ENCODE measurements around the gene LSMEM2.
A peak's percentile ranks its signal among the peaks of the same experiment; 100 is the strongest.
"Not testable (repeated sequence)": the region's sequence is repeated elsewhere in the genome, so short reads cannot be mapped to it uniquely, and the experiment has no call there.

LSMEM2 gene

GRCh38 chr3:50312041-50312440 lies 33.2 kb downstream of the LSMEM2 start:
- H2BK12ac ChIP-seq (ENCODE audit: low read length); H2BK120ac ChIP-seq (ENCODE audit: insufficient read depth, low read length, poor library complexity); H3K4me1 ChIP-seq (ENCODE audit: control insufficient read depth in 1 of 2, insufficient read depth in 2 of 2, low read length in 2 of 2); H3K79me2 ChIP-seq (ENCODE audit: control insufficient read depth, insufficient read depth, low read length, poor library complexity); H3K9ac ChIP-seq (ENCODE audit: low read length); H3K27ac ChIP-seq (ENCODE audit: low read depth, low read length); H4K8ac ChIP-seq (ENCODE audit: low read depth, low read length); H4K91ac ChIP-seq (ENCODE audit: low read depth, low read length); DNase-seq; H3K36me3 ChIP-seq (ENCODE audit: control insufficient read depth in 1 of 2, insufficient read depth in 2 of 2, low read length in 2 of 2); H3K4me2 ChIP-seq (ENCODE audit: low read length); H3K79me1 ChIP-seq (ENCODE audit: low read length); H3K4ac ChIP-seq (ENCODE audit: low read depth, low read length); H3K4me3 ChIP-seq (ENCODE audit: low read depth, low read length); H3K23ac ChIP-seq (ENCODE audit: low read length); H2BK5ac ChIP-seq (ENCODE audit: low read depth, low read length, poor library complexity); H3K9me3 ChIP-seq (ENCODE audit: insufficient read depth, low read depth, low read length); H3K14ac ChIP-seq (ENCODE audit: low read length); H2AK5ac ChIP-seq (ENCODE audit: low read length); H2AFZ ChIP-seq (ENCODE audit: insufficient read depth, low read length, poor library complexity); H3K18ac ChIP-seq (ENCODE audit: low read length); H4K12ac ChIP-seq (ENCODE audit: low read depth, low read length); H3K27me3 ChIP-seq (ENCODE audit: insufficient read depth, low read length): not testable (repeated sequence)
- WGBS (ENCODE audit: extremely low coverage, insufficient coverage, insufficient read length): no CpG with 5 or more reads among the region's 32 CpGs

DNA sequence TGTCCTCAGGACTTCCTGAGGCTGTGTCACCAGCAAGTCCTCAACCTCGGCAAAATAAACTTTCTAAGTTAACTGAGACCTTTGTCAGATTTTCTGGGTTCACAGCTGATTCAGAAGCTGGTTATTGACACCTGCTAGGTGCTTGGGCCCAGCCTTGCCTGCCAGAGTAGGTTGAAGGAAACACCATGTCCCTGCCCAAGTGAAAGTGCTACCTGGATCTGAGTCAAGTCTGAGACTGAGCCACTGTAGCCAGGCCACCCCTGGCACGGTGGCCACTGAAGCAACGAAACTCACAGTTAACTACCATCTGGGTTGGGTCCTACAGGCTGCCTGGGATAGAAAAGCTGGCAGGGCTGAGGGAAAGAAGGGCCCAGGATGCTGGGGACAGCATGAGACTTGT lies 35.5 kb downstream of the LSMEM2 start:
- Histone ChIP-seq H4K91ac (ENCODE audit: low read depth, low read length) (no peak overlapping the region), H4K12ac (ENCODE audit: low read depth, low read length) (no peak overlapping the region), H3K27ac (ENCODE audit: low read depth, low read length) (no peak overlapping the region), H3K79me2 (ENCODE audit: control insufficient read depth, insufficient read depth, low read length, poor library complexity) (no peaks in the 10 kb centered on the region), H3K9ac (ENCODE audit: low read length) (no peak overlapping the region), H3K14ac (ENCODE audit: low read length) (no peak overlapping the region), H3K18ac (ENCODE audit: low read length) (no peak overlapping the region), H3K4me2 (ENCODE audit: low read length) (no peak overlapping the region), H2AK5ac (ENCODE audit: low read length) (no peak overlapping the region), H4K8ac (ENCODE audit: low read depth, low read length) (no peak overlapping the region), H3K4me3 (ENCODE audit: low read depth, low read length) (no peak overlapping the region), H3K23ac (ENCODE audit: low read length) (no peak overlapping the region), H2AFZ (ENCODE audit: insufficient read depth, low read length, poor library complexity) (no peak overlapping the region), H3K4me1 (ENCODE audit: control insufficient read depth in 1 of 2, insufficient read depth in 2 of 2, low read length in 2 of 2) (peaks cover 18 to 19% of the 10 kb centered on the region in 2 experiments), H3K79me1 (ENCODE audit: low read length) (no peaks in the 10 kb centered on the region), H2BK5ac (ENCODE audit: low read depth, low read length, poor library complexity) (no peak overlapping the region), H3K4ac (ENCODE audit: low read depth, low read length) (no peak overlapping the region), H3K27me3 (ENCODE audit: insufficient read depth, low read length) (no peaks in the 10 kb centered on the region), H3K9me3 (ENCODE audit: insufficient read depth, low read depth, low read length) (peaks cover 2% of the 10 kb centered on the region), H3K36me3 (ENCODE audit: control insufficient read depth in 1 of 2, insufficient read depth in 2 of 2, low read length in 2 of 2) (peaks cover 24% of the 10 kb centered on the region in 2 experiments), H2BK12ac (ENCODE audit: low read length) (no peak overlapping the region), H2BK120ac (ENCODE audit: insufficient read depth, low read length, poor library complexity) (no peak overlapping the region)
- no peak for DNase-seq
- WGBS (ENCODE audit: extremely low coverage, insufficient coverage, insufficient read length): no CpG with 5 or more reads among the region's 3 CpGs

GRCh38 chr3:50314816-50315215 lies 35.9 kb downstream of the LSMEM2 start:
- Histone ChIP-seq H2BK12ac (ENCODE audit: low read length) (no peak overlapping the region), H2AK5ac (ENCODE audit: low read length) (no peak overlapping the region), H3K79me2 (ENCODE audit: control insufficient read depth, insufficient read depth, low read length, poor library complexity) (no peaks in the 10 kb centered on the region), H3K4ac (ENCODE audit: low read depth, low read length) (no peak overlapping the region), H4K8ac (ENCODE audit: low read depth, low read length) (no peak overlapping the region), H3K18ac (ENCODE audit: low read length) (no peak overlapping the region), H2BK5ac (ENCODE audit: low read depth, low read length, poor library complexity) (no peak overlapping the region), H3K27me3 (ENCODE audit: insufficient read depth, low read length) (no peaks in the 10 kb centered on the region), H3K4me2 (ENCODE audit: low read length) (no peak overlapping the region), H3K27ac (ENCODE audit: low read depth, low read length) (no peak overlapping the region), H4K12ac (ENCODE audit: low read depth, low read length) (no peak overlapping the region), H3K14ac (ENCODE audit: low read length) (no peak overlapping the region), H3K9me3 (ENCODE audit: insufficient read depth, low read depth, low read length) (peaks cover 2% of the 10 kb centered on the region), H3K36me3 (ENCODE audit: control insufficient read depth in 1 of 2, insufficient read depth in 2 of 2, low read length in 2 of 2) (peaks cover 27% of the 10 kb centered on the region in 2 experiments), H4K91ac (ENCODE audit: low read depth, low read length) (no peak overlapping the region), H3K9ac (ENCODE audit: low read length) (no peak overlapping the region), H2AFZ (ENCODE audit: insufficient read depth, low read length, poor library complexity) (no peak overlapping the region), H3K79me1 (ENCODE audit: low read length) (no peaks in the 10 kb centered on the region), H3K4me1 (ENCODE audit: control insufficient read depth in 1 of 2, insufficient read depth in 2 of 2, low read length in 2 of 2) (peaks cover 20 to 21% of the 10 kb centered on the region in 2 experiments), H3K23ac (ENCODE audit: low read length) (no peak overlapping the region), H3K4me3 (ENCODE audit: low read depth, low read length) (no peak overlapping the region), H2BK120ac (ENCODE audit: insufficient read depth, low read length, poor library complexity) (no peak overlapping the region)
- no peak for DNase-seq
- no CpG with 5 or more reads among the region's 4 CpGs for WGBS (ENCODE audit: extremely low coverage, insufficient coverage, insufficient read length)

- H3K4ac ChIP-seq (ENCODE audit: low read depth, low read length): no peak overlapping the region
- no peak overlapping the region for H2AK5ac ChIP-seq (ENCODE audit: low read length)
- H4K12ac ChIP-seq (ENCODE audit: low read depth, low read length): no peak overlapping the region
- H3K23ac ChIP-seq (ENCODE audit: low read length): no peak overlapping the region
- no peak overlapping the region for H2BK12ac ChIP-seq (ENCODE audit: low read length)
- peak overlapping the region; percentile 31 for H3K18ac ChIP-seq (ENCODE audit: low read length)
- peak overlapping the region; percentile 40 for H3K4me2 ChIP-seq (ENCODE audit: low read length)
- peak; percentile 53 to 63 for DNase-seq
- no peak overlapping the region for H2BK5ac ChIP-seq (ENCODE audit: low read depth, low read length, poor library complexity)
- H3K14ac ChIP-seq (ENCODE audit: low read length): no peak overlapping the region
- WGBS (ENCODE audit: extremely low coverage, insufficient coverage, insufficient read length): no CpG with 5 or more reads among the region's 9 CpGs
- no peak overlapping the region for H2BK120ac ChIP-seq (ENCODE audit: insufficient read depth, low read length, poor library complexity)
- no peak overlapping the region for H4K8ac ChIP-seq (ENCODE audit: low read depth, low read length)
- no peak overlapping the region for H2AFZ ChIP-seq (ENCODE audit: insufficient read depth, low read length, poor library complexity)
- H3K4me3 ChIP-seq (ENCODE audit: low read depth, low read length): no peak overlapping the region
- H3K36me3 ChIP-seq (ENCODE audit: control insufficient read depth in 1 of 2, insufficient read depth in 2 of 2, low read length in 2 of 2): peaks cover 29% of the 10 kb centered on the region in 2 experiments
- H3K9ac ChIP-seq (ENCODE audit: low read length): no peak overlapping the region
- H3K27me3 ChIP-seq (ENCODE audit: insufficient read depth, low read length): no peaks in the 10 kb centered on the region
- peaks cover 10% of the 10 kb centered on the region for H3K79me2 ChIP-seq (ENCODE audit: control insufficient read depth, insufficient read depth, low read length, poor library complexity)
- H3K9me3 ChIP-seq (ENCODE audit: insufficient read depth, low read depth, low read length): peaks cover 2% of the 10 kb centered on the region
- peaks cover 27 to 28% of the 10 kb centered on the region in 2 experiments for H3K4me1 ChIP-seq (ENCODE audit: control insufficient read depth in 1 of 2, insufficient read depth in 2 of 2, low read length in 2 of 2)
- H4K91ac ChIP-seq (ENCODE audit: low read depth, low read length): no peak overlapping the region
- H3K27ac ChIP-seq (ENCODE audit: low read depth, low read length): peak overlapping the region; percentile 62
- peaks cover 8% of the 10 kb centered on the region for H3K79me1 ChIP-seq (ENCODE audit: low read length)
Measured at GRCh38 chr3:50316657-50317242, 37.9 kb downstream of the LSMEM2 start.

All from trophoblast cell (in vitro differentiated cells and primary cell).